HL-60/S4 treated with phorbol 12-myristate 13-acetate at 8.2 ng/mL for 4 days and 3 days (cell line): ENCODE results near the gene PDE6C.

Source experiments
- in situ Hi-C: fragments of 300-500 bp; cut with MboI; formaldehyde crosslinking; loops from 2 replicates; pipeline ENCODE4 v1.15.0; 2022; ENCODE audit warnings: low sequenced_read_pairs

PDE6C gene

GRCh38 chr10:93612311-93612710 lies at the start of gene PDE6C:
Gene PDE6C (plus strand): TSS chr10:93612537. CDS start chr10:93612726, 189 bp downstream.
- in situ Hi-C loops = no loop called here

- in situ Hi-C loops = no loop called here
These were observed 46.9 kb upstream of the PDE6C start for GRCh38 chr10:93565446-93565845.

- in situ Hi-C loops = no loop called here
These were observed 45.7 kb upstream of the PDE6C start, which contains the start of gene FFAR4 for GRCh38 chr10:93566435-93567276. Gene FFAR4 (plus strand): TSS chr10:93566665. CDS start chr10:93566721, 56 bp downstream.

GRCh38 chr10:93567277-93568104 lies 44.8 kb upstream of the PDE6C start:
- in situ Hi-C loops = no loop called here

GRCh38 chr10:93568105-93568390 lies 44.3 kb upstream of the PDE6C start:
- in situ Hi-C loops = no loop called here

GRCh38 chr10:93570383-93570782 lies 42.0 kb upstream of the PDE6C start:
- in situ Hi-C loops = no loop called here

GRCh38 chr10:93572606-93573005 lies 39.7 kb upstream of the PDE6C start:
- in situ Hi-C loops = no loop called here

GRCh38 chr10:93573051-93573909 lies 39.1 kb upstream of the PDE6C start:
- in situ Hi-C loops = no loop called here

GRCh38 chr10:93573924-93574323 lies 38.4 kb upstream of the PDE6C start:
- in situ Hi-C loops = no loop called here

- in situ Hi-C loops = no loop called here
These were observed 35.4 kb upstream of the PDE6C start for GRCh38 chr10:93576888-93577287.

GRCh38 chr10:93577565-93577964 lies 34.8 kb upstream of the PDE6C start:
- in situ Hi-C loops = no loop called here

GRCh38 chr10:93579089-93579488 lies 33.2 kb upstream of the PDE6C start:
- in situ Hi-C loops = no loop called here

GRCh38 chr10:93579985-93580711 lies 32.2 kb upstream of the PDE6C start:
- in situ Hi-C loops = no loop called here

- in situ Hi-C loops = no loop called here
These were observed 31.5 kb upstream of the PDE6C start for GRCh38 chr10:93580828-93581227.

GRCh38 chr10:93584445-93584844 lies 27.9 kb upstream of the PDE6C start:
- in situ Hi-C loops = no loop called here

- in situ Hi-C loops = no loop called here
These were observed 22.4 kb upstream of the PDE6C start for GRCh38 chr10:93589648-93590562.

GRCh38 chr10:93590638-93591037 lies 21.7 kb upstream of the PDE6C start:
- in situ Hi-C loops = no loop called here

- in situ Hi-C loops = no loop called here
These were observed 21.1 kb upstream of the PDE6C start for GRCh38 chr10:93591065-93591808.

GRCh38 chr10:93593254-93593653 lies 19.1 kb upstream of the PDE6C start:
- in situ Hi-C loops = no loop called here
